A549 (cell line): ENCODE measurements around the gene DCAF4. TPM values are rescaled to one million over a fixed set of nuclear protein-coding genes. Genes with fewer than 3 reads are reported as not detected.

ENCODE experiments used
- ATAC-seq, 2 experiments: fragments of 200-7000 bp in 1 of 2; fragments of >200 bp in 1 of 2; cut with Nextera tagmentation in 1 of 2; cut with Tn5 transposase in 1 of 2; 3 replicates each; pipeline versions ENCODE4 v1.8.0 to v1.9.1; 2018 to 2020; ENCODE audit warnings: mild to moderate bottlenecking in 1 of 2, moderate library complexity in 1 of 2
- CTCF ChIA-PET: fragments of 300-600 bp; sonication (Branson Sonifier 250); formaldehyde crosslinking; extraction: SDS; loops from one replicate; lab custom pipeline; 2021; ENCODE audit warnings: antibody characterized with exemption, inconsistent platforms; lab: Yijun Ruan, JAX
- POLR2A ChIA-PET: fragments of 350-600 bp; formaldehyde crosslinking; extraction: SDS; loops from one replicate; lab custom pipeline; 2021; ENCODE audit warnings: antibody characterized with exemption, inconsistent platforms; lab: Yijun Ruan, JAX
- DNase-seq, 2 experiments: peaks; one replicate each; pipeline versions ENCODE4 v3.0.0 to v3.0.0-alpha.2; 2011 to 2016; ENCODE audit warnings: low read depth in 1 of 2, low spot score in 1 of 2
- FAIRE-seq: peaks from 2 replicates; lab custom pipeline; 2011; peaks lifted over from hg19 to GRCh38; lab: Jason Lieb, UNC
- H3K27ac ChIP-seq, 2 experiments: fragments of >200 bp; sonication (Bioruptor Twin); formaldehyde crosslinking; 3 replicates each; pipeline ENCODE4 v1.5.1; 2016 to 2017
- H3K4me1 ChIP-seq: fragments of >200 bp; sonication (Bioruptor Twin); formaldehyde crosslinking; 3 replicates; pipeline ENCODE4 v1.6.1; 2016
- H3K4me2 ChIP-seq: fragments of >200 bp; sonication (Bioruptor Twin); formaldehyde crosslinking; 3 replicates; pipeline ENCODE4 v1.6.1; 2016
- H3K4me3 ChIP-seq: fragments of >200 bp; sonication (Bioruptor Twin); formaldehyde crosslinking; 3 replicates; pipeline ENCODE4 v1.5.1; 2016
- H3K9me3 ChIP-seq: fragments of >200 bp; sonication (Bioruptor Twin); formaldehyde crosslinking; 3 replicates; pipeline ENCODE4 v1.6.1; 2016
- CHD4 ChIP-seq: fragments of 200-600 bp; sonication (generic); IDR thresholded peaks from 2 replicates; pipeline ENCODE4 v1.6.1; 2016; ENCODE audit warnings: antibody characterized with exemption, mild to moderate bottlenecking, borderline replicate concordance
- E2F6 ChIP-seq: IDR thresholded peaks from 2 replicates; pipeline ENCODE4 v1.6.1; 2012; ENCODE audit warnings: low read depth, borderline replicate concordance
- EHF ChIP-seq: fragments of 250-450 bp; sonication (Bioruptor Pico); IDR thresholded peaks from 2 replicates; pipeline ENCODE4 v1.5.0; 2020; ENCODE audit warnings: mild to moderate bottlenecking
- EP300 ChIP-seq, 2 experiments: fragments of >200 bp; sonication (Bioruptor Twin); formaldehyde crosslinking; IDR thresholded peaks; 2 replicates in 1 of 2; 3 replicates in 1 of 2; pipeline ENCODE4 v1.6.1; 2016 to 2017
- ESRRA ChIP-seq: fragments of 150-350 bp; IDR thresholded peaks from 2 replicates; pipeline ENCODE4 v1.6.1; 2014; ENCODE audit warnings: mild to moderate bottlenecking, low read length, borderline replicate concordance
- HES2 ChIP-seq: fragments of >200 bp; sonication (Bioruptor Twin); formaldehyde crosslinking; IDR thresholded peaks from 2 replicates; pipeline ENCODE4 v1.6.1; 2016
- HOXB5 ChIP-seq: fragments of 250-450 bp; sonication (Bioruptor Pico); IDR thresholded peaks from 2 replicates; pipeline ENCODE4 v1.5.0; 2020; ENCODE audit warnings: mild to moderate bottlenecking, moderate library complexity
- PHF8 ChIP-seq: fragments of 200-600 bp; sonication (generic); IDR thresholded peaks from 2 replicates; pipeline ENCODE4 v1.6.1; 2016; ENCODE audit warnings: low read depth, mild to moderate bottlenecking, antibody characterized with exemption, moderate library complexity, borderline replicate concordance
- POLR2A ChIP-seq: IDR thresholded peaks from 2 replicates; pipeline ENCODE4 v1.6.1; 2012; ENCODE audit warnings: mild to moderate bottlenecking, low read length
- RARB ChIP-seq: fragments of 250-450 bp; sonication (Bioruptor Pico); IDR thresholded peaks from 2 replicates; pipeline ENCODE4 v1.8.0; 2021; ENCODE audit warnings: mild to moderate bottlenecking, moderate library complexity
- REST ChIP-seq: fragments of 200-600 bp; sonication (generic); IDR thresholded peaks from 2 replicates; pipeline ENCODE4 v1.6.1; 2016; ENCODE audit warnings: antibody characterized with exemption, mild to moderate bottlenecking, moderate library complexity
- SMC3 ChIP-seq: fragments of >200 bp; sonication (Bioruptor Twin); formaldehyde crosslinking; IDR thresholded peaks from 3 replicates; pipeline ENCODE4 v1.6.1; 2018; ENCODE audit warnings: inconsistent platforms
- TFCP2L1 ChIP-seq: fragments of 250-450 bp; sonication (Bioruptor Pico); IDR thresholded peaks from 2 replicates; pipeline ENCODE4 v1.5.0; 2021; ENCODE audit warnings: mild to moderate bottlenecking
- ZC3H11A ChIP-seq: fragments of 450-650 bp; IDR thresholded peaks from 2 replicates; pipeline ENCODE4 v1.6.1; 2014; ENCODE audit warnings: antibody characterized with exemption, mild to moderate bottlenecking
- WGBS: methylation state at CpG from one replicate; pipeline ENCODE4 v1.1.6; 2017; ENCODE audit errors: missing lambda C conversion rate; 5-methylcytosine and 5-hydroxymethylcytosine counted together
- polyA plus RNA-seq, 4 experiments: library from polyadenylated mRNA; depleted of rRNA in 3 of 4; stranded (reverse); fragments of >200 nt; fragmentation: RNase III in 1 of 4; extraction: RNeasy Plus Mini Kit Qiagen cat#74134 plus additional on column Dnase treatment in 1 of 4; gene quantifications; 2 replicates in 3 of 4; 3 replicates in 1 of 4; pipeline ENCODE4 v1.2.3, GENCODE V29; 2011 to 2017

DCAF4 gene
- polyA plus RNA-seq, 2 of the 4 experiments (the other 2 are of a cell fraction) = 18.4 to 22.4 TPM

GRCh38 chr14:72925815-72926291, 411 bp upstream of the DCAF4 start:
- POLR2A ChIA-PET = no interaction called here
- CTCF ChIA-PET = interaction anchor here (1.3 to 2.6 kb wide), 7 partner anchors 14 to 412 kb away, joined by 5 to 14 read pairs (median 10); no protein-coding TSS in a partner anchor
- DNase-seq (no peak), ATAC-seq (peak; percentile 55 to 60), FAIRE-seq (no peak)
- Histone ChIP-seq H3K4me1 (peaks cover 5% of the 10 kb centered on the region; the same call in 1 of the 3 replicates), H3K4me2 (peak overlapping the region; percentile 88), H3K27ac (peak overlapping the region; percentile 46 to 79; a peak in 5 of 6 replicates), H3K9me3 (no peaks in the 10 kb centered on the region), H3K4me3 (peak overlapping the region; percentile 67)
- TF ChIP-seq E2F6 (peak; percentile 8; the same call in 1 of the 2 replicates), HOXB5 (CRISPR knock-in tag) (no peak)
- WGBS = 18% methylated on average over 24 of the region's 33 CpGs

- H3K4me2 ChIP-seq = no peak overlapping the region
- H3K27ac ChIP-seq = no peak overlapping the region
- CTCF ChIA-PET = interaction anchor here (1.7 kb wide), 2 partner anchors 19 to 24 kb away, joined by 7 to 8 read pairs; no protein-coding TSS in a partner anchor
- peaks cover 5% of the 10 kb centered on the region; the same call in 1 of the 3 replicates for H3K4me1 ChIP-seq
- TF ChIP-seq TFCP2L1 = no peak
- 96% methylated on average over 5 of the region's 21 CpGs for WGBS
- no peak overlapping the region for H3K4me3 ChIP-seq
- no peaks in the 10 kb centered on the region for H3K9me3 ChIP-seq
- no peak for ATAC-seq
- POLR2A ChIA-PET = no interaction called here
- FAIRE-seq = no peak
- no peak for DNase-seq
Measured at GRCh38 chr14:72928872-72929271, 2.6 kb downstream of the DCAF4 start.

- CTCF ChIA-PET = interaction anchor here (1.7 kb wide), 2 partner anchors 18 to 25 kb away, joined by 7 to 8 read pairs; no protein-coding TSS in a partner anchor
- Histone ChIP-seq H3K4me1 (peaks cover 5% of the 10 kb centered on the region; the same call in 1 of the 3 replicates), H3K27ac (no peak overlapping the region), H3K4me3 (no peak overlapping the region), H3K4me2 (no peak overlapping the region), H3K9me3 (no peaks in the 10 kb centered on the region)
- no peak for TF ChIP-seq POLR2A
- TF ChIP-seq SMC3 = no peak
- no peak for TF ChIP-seq EHF
- TF ChIP-seq RARB (CRISPR knock-in tag) = no peak
- 97% methylated on average over 43 of the region's 43 CpGs for WGBS
- POLR2A ChIA-PET = no interaction called here
- ATAC-seq (no peak), FAIRE-seq (no peak), DNase-seq (no peak)
Measured at GRCh38 chr14:72929316-72930080, 3.2 kb downstream of the DCAF4 start.

- POLR2A ChIA-PET = no interaction called here
- ATAC-seq = no peak
- H3K4me3 ChIP-seq = no peak overlapping the region
- H3K4me1 ChIP-seq = peaks cover under 1% of the 10 kb centered on the region; the same call in 1 of the 3 replicates
- H3K27ac ChIP-seq = no peak overlapping the region
- FAIRE-seq = no peak
- CTCF ChIA-PET = interaction anchor here (0.6 to 1.7 kb wide), 3 partner anchors 16 to 419 kb away, joined by 3 to 4 read pairs (median 3); no protein-coding TSS in a partner anchor
- TF ChIP-seq ZC3H11A (no peak), ESRRA (no peak), PHF8 (no peak), HES2 (no peak), CHD4 (no peak), REST (no peak), EP300 (IDR thresholded peaks at IDR 0.05) (no peak)
- no peaks in the 10 kb centered on the region for H3K9me3 ChIP-seq
- 82% methylated on average over 7 of the region's 7 CpGs for WGBS
- DNase-seq = no peak
- no peak overlapping the region for H3K4me2 ChIP-seq
Measured at GRCh38 chr14:72932893-72933292, 6.6 kb downstream of the DCAF4 start.
